ENCODE data around the gene RBBP8NL. TPM values are rescaled to one million over a fixed set of nuclear protein-coding genes. Genes with fewer than 3 reads are reported as not detected.

The RBBP8NL gene
- total RNA-seq, 1 experiment from 2014 or later: 0.28 TPM

DNA sequence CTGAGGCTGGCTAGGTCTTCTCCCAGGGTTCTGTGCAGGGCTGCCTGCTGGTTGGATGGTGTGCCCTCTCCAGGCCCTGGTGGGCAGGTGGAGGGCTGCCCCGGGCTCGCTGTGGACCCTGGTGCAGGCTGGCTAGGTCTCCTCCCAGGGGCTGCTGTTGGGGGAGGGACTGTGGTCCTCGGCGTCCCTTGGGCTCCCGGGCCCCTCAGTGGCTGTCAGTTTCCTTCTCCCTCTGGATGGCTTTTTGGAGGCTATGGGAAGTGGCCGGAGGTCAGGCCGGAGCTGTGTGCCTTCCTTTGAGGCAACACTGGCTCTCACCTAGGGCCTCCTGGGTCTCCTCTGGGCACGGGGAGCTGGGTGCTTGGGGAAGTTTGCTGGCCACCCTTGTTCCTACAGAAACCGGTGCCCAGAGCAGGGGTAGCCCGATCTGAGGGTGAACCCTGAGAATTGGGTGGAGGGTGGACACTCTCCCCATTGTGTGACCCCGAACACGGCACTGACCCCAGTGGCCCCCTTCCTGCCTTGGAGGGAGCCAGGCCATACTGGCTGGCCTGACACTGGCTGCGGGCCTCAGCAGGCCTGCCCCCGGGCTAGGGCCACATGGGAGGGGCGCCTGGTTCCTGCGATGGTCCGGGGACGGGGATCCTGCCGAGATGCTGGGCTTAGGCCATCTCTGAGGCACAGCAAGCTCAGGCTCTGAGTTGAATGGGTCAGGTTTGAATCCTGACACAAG is 16.4 kb downstream of the RBBP8NL start:
- Histone ChIP-seq H3K27me3 (ENCODE audit: insufficient read depth, low read length) (no peaks in the 10 kb centered on the region), H2AFZ (ENCODE audit: low read length) (no peak overlapping the region), H3K9ac (ENCODE audit: extremely low read depth, insufficient read length, low read length) (no peak overlapping the region), H2BK12ac (ENCODE audit: insufficient read length, low read depth, low read length) (no peak overlapping the region), H3T11ph (ENCODE audit: low read length) (no peak overlapping the region), H4K20me1 (ENCODE audit: control insufficient read depth, insufficient read depth, insufficient read length) (no peaks in the 10 kb centered on the region), H2BK20ac (ENCODE audit: low read depth, low read length, poor library complexity, severe bottlenecking) (no peak overlapping the region), H2BK5ac (ENCODE audit: insufficient read length, low read length) (no peak overlapping the region), H2BK120ac (ENCODE audit: low read depth, low read length, poor library complexity, severe bottlenecking) (no peak overlapping the region), H3K23ac (ENCODE audit: insufficient read length, low read depth, low read length) (no peak overlapping the region), H4K91ac (ENCODE audit: insufficient read length, low read depth, low read length) (no peak overlapping the region), H4K5ac (ENCODE audit: insufficient read length, low read depth, low read length) (no peak overlapping the region), H3K4me1 (ENCODE audit: insufficient read depth, low read length) (no peaks in the 10 kb centered on the region), H3K79me1 (ENCODE audit: insufficient read depth, low read depth, low read length, poor library complexity, severe bottlenecking) (no peaks in the 10 kb centered on the region), H2AK5ac (ENCODE audit: insufficient read length, low read length) (no peak overlapping the region), H3K27ac (ENCODE audit: insufficient read length, low read depth, low read length) (no peak overlapping the region), H3K56ac (ENCODE audit: insufficient read length, low read depth, low read length) (no peak overlapping the region), H4K8ac (replicated peaks; ENCODE audit: insufficient read length, low read depth, low read length) (no peak overlapping the region), H3K79me2 (ENCODE audit: insufficient read depth, low read length) (no peaks in the 10 kb centered on the region), H3K14ac (ENCODE audit: insufficient read depth, low read length) (no peak overlapping the region), H3K9me3 (ENCODE audit: control insufficient read depth, low read depth, low read length) (no peaks in the 10 kb centered on the region), H3K4me2 (ENCODE audit: insufficient read depth, insufficient read length, low read length) (no peak overlapping the region), H3K4ac (ENCODE audit: low read depth, low read length) (no peak overlapping the region), H3K23me2 (ENCODE audit: insufficient read length, low read depth, low read length, poor library complexity, severe bottlenecking) (no peaks in the 10 kb centered on the region), H3K18ac (ENCODE audit: insufficient read length, low read depth, low read length) (no peak overlapping the region), H2BK15ac (ENCODE audit: low read depth, low read length) (no peak overlapping the region)
- no peak for DNase-seq
- Mint-ChIP-seq H3K27me3 (ENCODE audit: low read depth) (peaks cover 16% of the 10 kb centered on the region), H3K36me3 (ENCODE audit: insufficient read depth in 1 of 3, low read depth in 3 of 3) (no peaks in the 10 kb centered on the region), H3K27ac (no peak overlapping the region), H3K9me3 (no peaks in the 10 kb centered on the region), H3K4me1 (peaks cover 3 to 8% of the 10 kb centered on the region in 2 experiments), H3K4me3 (no peak overlapping the region)
- TF ChIP-seq, protein P1, sequence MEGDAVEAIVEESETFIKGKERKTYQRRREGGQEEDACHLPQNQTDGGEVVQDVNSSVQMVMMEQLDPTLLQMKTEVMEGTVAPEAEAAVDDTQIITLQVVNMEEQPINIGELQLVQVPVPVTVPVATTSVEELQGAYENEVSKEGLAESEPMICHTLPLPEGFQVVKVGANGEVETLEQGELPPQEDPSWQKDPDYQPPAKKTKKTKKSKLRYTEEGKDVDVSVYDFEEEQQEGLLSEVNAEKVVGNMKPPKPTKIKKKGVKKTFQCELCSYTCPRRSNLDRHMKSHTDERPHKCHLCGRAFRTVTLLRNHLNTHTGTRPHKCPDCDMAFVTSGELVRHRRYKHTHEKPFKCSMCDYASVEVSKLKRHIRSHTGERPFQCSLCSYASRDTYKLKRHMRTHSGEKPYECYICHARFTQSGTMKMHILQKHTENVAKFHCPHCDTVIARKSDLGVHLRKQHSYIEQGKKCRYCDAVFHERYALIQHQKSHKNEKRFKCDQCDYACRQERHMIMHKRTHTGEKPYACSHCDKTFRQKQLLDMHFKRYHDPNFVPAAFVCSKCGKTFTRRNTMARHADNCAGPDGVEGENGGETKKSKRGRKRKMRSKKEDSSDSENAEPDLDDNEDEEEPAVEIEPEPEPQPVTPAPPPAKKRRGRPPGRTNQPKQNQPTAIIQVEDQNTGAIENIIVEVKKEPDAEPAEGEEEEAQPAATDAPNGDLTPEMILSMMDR (conservative IDR thresholded peaks at IDR 0.05): no peak
- WGBS (ENCODE audit: extremely low coverage, insufficient read length, low lambda C conversion rate): no CpG with 5 or more reads among the region's 19 CpGs

Data from H9 (cell line).